Endothelial cell of umbilical vein (primary cell): ENCODE results near the gene TMEM114.

Experiments used
- CTCF ChIP-seq, 2 donors: IDR thresholded peaks; 1 replicate in 1 of 2; 2 replicates in 1 of 2; pipeline ENCODE4 v1.5.1; 2011; ENCODE audit warnings: low read length in 2 of 2, mild to moderate bottlenecking in 2 of 2, moderate library complexity in 2 of 2, control low read depth in 1 of 2, inconsistent platforms in 1 of 2, low read depth in 1 of 2; ENCODE audit not compliant: insufficient read depth in 1 of 2; ENCODE audit errors: extremely low read depth in 1 of 2
- POLR2AphosphoS5 ChIP-seq: IDR thresholded peaks from 2 replicates; pipeline ENCODE4 v1.6.1; 2012; ENCODE audit warnings: low read depth, mild to moderate bottlenecking, control low read depth, low read length, moderate library complexity; ENCODE audit not compliant: insufficient read depth

DNA sequence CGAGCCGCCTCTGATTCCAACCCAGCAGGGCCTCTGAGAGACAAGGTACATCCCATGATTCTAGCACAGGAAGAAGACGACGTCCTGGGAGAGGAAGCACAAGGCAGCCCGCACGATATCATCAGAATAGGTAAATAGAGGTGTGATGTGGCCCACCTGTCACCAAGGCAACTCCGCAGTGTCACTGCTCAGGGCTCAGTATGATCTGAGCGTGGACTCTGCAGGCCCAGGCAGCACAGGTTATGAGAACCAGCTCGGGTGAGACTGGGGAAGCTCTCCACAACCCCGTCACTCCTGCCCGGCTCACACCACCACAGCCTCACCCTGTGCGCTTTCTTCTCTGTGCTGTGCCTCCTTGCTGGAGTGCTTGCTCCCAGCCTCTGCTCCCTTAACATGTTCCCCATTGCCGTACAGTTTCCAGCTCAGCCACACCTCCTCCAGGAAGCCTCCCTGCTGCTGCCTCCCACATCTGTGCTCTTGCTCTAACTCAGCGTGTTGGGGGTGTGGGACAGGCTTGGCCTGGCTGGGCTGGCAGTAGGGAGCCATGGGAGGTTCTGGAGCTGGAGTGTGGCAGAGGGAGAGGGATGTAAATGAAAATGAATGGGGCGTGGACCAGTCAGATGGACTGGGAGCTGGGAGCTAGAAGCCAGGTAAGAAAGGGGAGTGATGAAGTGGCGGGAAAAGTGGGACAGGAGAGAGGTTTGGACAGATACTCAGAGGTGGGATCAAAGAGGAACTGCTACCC lies 38.8 kb upstream of the TMEM114 start:
- no peak for TF ChIP-seq CTCF (IDR thresholded peaks at IDR 0.05; ENCODE audit: extremely low read depth in 1 of 2, insufficient read depth in 1 of 2, low read depth in 1 of 2, low read length in 2 of 2)
- no peak for TF ChIP-seq POLR2AphosphoS5
